ENCODE results near the gene GPC3. TPM values are rescaled to one million over a fixed set of nuclear protein-coding genes. Genes with fewer than 3 reads are reported as not detected.

GPC3 gene
- total RNA-seq, 6 experiments from 2014 or later = not detected

DNA sequence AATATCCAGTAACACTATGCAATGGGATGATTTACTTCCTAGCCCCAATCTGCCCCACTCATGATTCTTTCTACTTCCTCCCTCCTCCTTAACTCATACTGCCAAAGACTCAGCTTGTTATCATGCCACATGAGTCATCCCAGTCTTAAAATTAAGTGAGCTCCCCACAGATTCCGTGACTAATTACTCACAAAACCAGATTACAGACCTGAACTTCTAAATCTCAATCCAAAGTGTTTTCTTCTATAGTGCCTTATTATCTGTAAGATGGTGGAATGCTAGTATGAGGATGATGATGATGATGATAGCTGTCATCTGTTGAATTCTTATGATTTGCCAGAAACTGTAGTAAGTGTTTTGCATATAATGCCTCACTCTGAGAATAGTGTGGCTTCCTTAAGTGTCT lies 27.7 kb upstream of the GPC3 start:
- Mint-ChIP-seq H3K36me3 (ENCODE audit: low read depth) (no peaks in the 10 kb centered on the region), H3K9me3 (peaks cover 10% of the 10 kb centered on the region), H3K27ac (no peak overlapping the region), H3K4me3 (no peak overlapping the region), H3K27me3 (ENCODE audit: insufficient read depth) (no peaks in the 10 kb centered on the region), H3K4me1 (ENCODE audit: low read depth) (no peaks in the 10 kb centered on the region)
- DNase-seq = no peak
- TF ChIP-seq, protein P1, sequence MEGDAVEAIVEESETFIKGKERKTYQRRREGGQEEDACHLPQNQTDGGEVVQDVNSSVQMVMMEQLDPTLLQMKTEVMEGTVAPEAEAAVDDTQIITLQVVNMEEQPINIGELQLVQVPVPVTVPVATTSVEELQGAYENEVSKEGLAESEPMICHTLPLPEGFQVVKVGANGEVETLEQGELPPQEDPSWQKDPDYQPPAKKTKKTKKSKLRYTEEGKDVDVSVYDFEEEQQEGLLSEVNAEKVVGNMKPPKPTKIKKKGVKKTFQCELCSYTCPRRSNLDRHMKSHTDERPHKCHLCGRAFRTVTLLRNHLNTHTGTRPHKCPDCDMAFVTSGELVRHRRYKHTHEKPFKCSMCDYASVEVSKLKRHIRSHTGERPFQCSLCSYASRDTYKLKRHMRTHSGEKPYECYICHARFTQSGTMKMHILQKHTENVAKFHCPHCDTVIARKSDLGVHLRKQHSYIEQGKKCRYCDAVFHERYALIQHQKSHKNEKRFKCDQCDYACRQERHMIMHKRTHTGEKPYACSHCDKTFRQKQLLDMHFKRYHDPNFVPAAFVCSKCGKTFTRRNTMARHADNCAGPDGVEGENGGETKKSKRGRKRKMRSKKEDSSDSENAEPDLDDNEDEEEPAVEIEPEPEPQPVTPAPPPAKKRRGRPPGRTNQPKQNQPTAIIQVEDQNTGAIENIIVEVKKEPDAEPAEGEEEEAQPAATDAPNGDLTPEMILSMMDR (IDR thresholded peaks at IDR 0.05) = no peak

- no peak for DNase-seq
- TF ChIP-seq, protein P1 (IDR thresholded peaks at IDR 0.05) = no peak
- no peak overlapping the region for H3K27ac Mint-ChIP-seq
- H3K27me3 Mint-ChIP-seq (ENCODE audit: insufficient read depth) = no peaks in the 10 kb centered on the region
- no peaks in the 10 kb centered on the region for H3K36me3 Mint-ChIP-seq (ENCODE audit: low read depth)
- no peak overlapping the region for H3K4me3 Mint-ChIP-seq
- H3K9me3 Mint-ChIP-seq = peaks cover 6% of the 10 kb centered on the region; the same call in 1 of the 2 replicates
- H3K4me1 Mint-ChIP-seq (ENCODE audit: low read depth) = no peaks in the 10 kb centered on the region
Observed at GRCh38 chrX:134010690-134011089, 25.3 kb upstream of the GPC3 start.

DNA sequence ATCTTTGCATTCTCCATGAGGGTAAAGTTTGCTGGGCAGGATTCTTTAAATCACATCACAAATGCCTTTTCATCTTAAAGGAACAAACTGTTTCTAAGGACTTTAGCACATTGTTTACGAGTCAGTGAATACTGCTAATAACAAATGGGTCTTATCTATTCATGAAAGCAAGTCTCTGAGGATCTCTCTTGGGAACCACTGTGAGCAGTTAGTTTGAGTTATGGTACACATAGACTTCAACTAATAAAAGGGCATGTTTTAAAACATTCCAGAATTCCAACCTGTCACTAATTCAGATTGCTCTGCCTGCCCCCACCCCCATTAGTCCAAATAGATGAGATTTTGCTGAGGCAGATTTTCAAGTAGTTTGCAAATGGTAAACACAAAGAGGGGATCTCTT lies 22.3 kb upstream of the GPC3 start:
- H3K27ac Mint-ChIP-seq = no peak overlapping the region
- TF ChIP-seq, protein P1 (IDR thresholded peaks at IDR 0.05) = no peak
- no peaks in the 10 kb centered on the region for H3K36me3 Mint-ChIP-seq (ENCODE audit: low read depth)
- peaks cover 6% of the 10 kb centered on the region; the same call in 1 of the 2 replicates for H3K9me3 Mint-ChIP-seq
- no peaks in the 10 kb centered on the region for H3K27me3 Mint-ChIP-seq (ENCODE audit: insufficient read depth)
- no peak for DNase-seq
- no peak overlapping the region for H3K4me3 Mint-ChIP-seq
- no peaks in the 10 kb centered on the region for H3K4me1 Mint-ChIP-seq (ENCODE audit: low read depth)

GRCh38 chrX:134006484-134007161 lies 21.2 kb upstream of the GPC3 start:
- H3K27me3 Mint-ChIP-seq (ENCODE audit: insufficient read depth) = no peaks in the 10 kb centered on the region
- no peaks in the 10 kb centered on the region for H3K36me3 Mint-ChIP-seq (ENCODE audit: low read depth)
- TF ChIP-seq, protein P1 (IDR thresholded peaks at IDR 0.05) = no peak
- H3K4me1 Mint-ChIP-seq (ENCODE audit: low read depth) = no peaks in the 10 kb centered on the region
- no peak for DNase-seq
- H3K27ac Mint-ChIP-seq = no peak overlapping the region
- no peaks in the 10 kb centered on the region; the same call in none of the 2 replicates for H3K9me3 Mint-ChIP-seq
- H3K4me3 Mint-ChIP-seq = no peak overlapping the region

DNA sequence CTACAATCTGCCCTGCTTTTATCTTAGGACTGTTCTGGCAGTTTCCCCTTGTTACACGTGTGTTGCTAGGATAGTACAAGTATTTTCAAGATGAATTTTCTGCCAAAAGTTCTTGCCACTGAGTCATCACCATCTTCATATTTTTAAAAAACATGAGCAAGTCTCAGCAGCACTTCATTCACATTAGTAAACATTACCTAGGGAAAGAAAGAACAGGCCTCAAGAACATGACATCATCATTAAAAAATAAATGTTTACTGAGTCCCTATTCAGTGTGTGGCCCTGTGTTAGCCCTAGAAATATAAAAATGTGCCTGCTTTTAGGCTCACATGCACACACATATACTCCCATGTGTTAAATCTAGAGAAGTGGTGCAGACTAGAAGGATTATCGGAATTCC lies 18.7 kb upstream of the GPC3 start:
- Mint-ChIP-seq H3K27me3 (ENCODE audit: insufficient read depth) (no peaks in the 10 kb centered on the region), H3K4me3 (no peak overlapping the region), H3K36me3 (ENCODE audit: low read depth) (no peaks in the 10 kb centered on the region), H3K27ac (no peak overlapping the region), H3K4me1 (ENCODE audit: low read depth) (no peaks in the 10 kb centered on the region), H3K9me3 (no peaks in the 10 kb centered on the region; the same call in none of the 2 replicates)
- peak; percentile 0 for DNase-seq
- TF ChIP-seq, protein P1 (IDR thresholded peaks at IDR 0.05) = no peak
